SW480 (cell line): Measurements from ENCODE around the gene BABAM2.
A peak's percentile ranks its signal among the peaks of the same experiment; 100 is the strongest.
"Not testable (repeated sequence)": the region's sequence is repeated elsewhere in the genome, so short reads cannot be mapped to it uniquely, and the experiment has no call there.

Experiments used
- DNase-seq: peaks from one replicate; pipeline ENCODE4 v3.0.0-alpha.2; 2016; ENCODE audit warnings: low spot score

Gene BABAM2

GRCh38 chr2:28331797-28332196, 441.3 kb downstream of the BABAM2 start:
- not testable (repeated sequence) for DNase-seq

GRCh38 chr2:28332696-28333095, 442.2 kb downstream of the BABAM2 start:
- DNase-seq, result no peak

GRCh38 chr2:28333606-28334526, 443.3 kb downstream of the BABAM2 start:
- no peak for DNase-seq

GRCh38 chr2:28334527-28334894, 444.0 kb downstream of the BABAM2 start:
- DNase-seq, result no peak

- not testable (repeated sequence) for DNase-seq
Measured at GRCh38 chr2:28335265-28335664, 444.7 kb downstream of the BABAM2 start.

- no peak for DNase-seq
Measured at GRCh38 chr2:28335666-28336065, 445.1 kb downstream of the BABAM2 start.

- no peak for DNase-seq
Measured at GRCh38 chr2:28336264-28336980, 445.9 kb downstream of the BABAM2 start.

GRCh38 chr2:28336982-28337627, 446.6 kb downstream of the BABAM2 start:
- DNase-seq, result no peak

- DNase-seq, result peak; percentile 59
Measured at GRCh38 chr2:28338046-28338817, 447.7 kb downstream of the BABAM2 start.

GRCh38 chr2:28338831-28339321, 448.3 kb downstream of the BABAM2 start:
- no peak for DNase-seq

- no peak for DNase-seq
Measured at GRCh38 chr2:28339516-28340175, 449.1 kb downstream of the BABAM2 start.

- no peak for DNase-seq
Measured at GRCh38 chr2:28340312-28341202, 450.0 kb downstream of the BABAM2 start.

- peak; percentile 52 for DNase-seq
Measured at GRCh38 chr2:28341208-28341891, 450.8 kb downstream of the BABAM2 start.

GRCh38 chr2:28342081-28342967, 451.8 kb downstream of the BABAM2 start:
- DNase-seq, result no peak

- no peak for DNase-seq
Measured at GRCh38 chr2:28343184-28343942, 452.8 kb downstream of the BABAM2 start.

GRCh38 chr2:28343971-28344715, 453.6 kb downstream of the BABAM2 start:
- DNase-seq, result no peak

- no peak for DNase-seq
Measured at GRCh38 chr2:28344756-28345373, 454.3 kb downstream of the BABAM2 start.
